Muscle of leg (tissue), 11 donors: ENCODE data around the gene P2RY11. TPM values are rescaled to one million over a fixed set of nuclear protein-coding genes. Genes with fewer than 3 reads are reported as not detected.

Source experiments
- DNase-seq: peaks from one replicate; pipeline ENCODE4 v3.0.0; 2013
- H3K27ac ChIP-seq: one replicate; pipeline ENCODE4 v1.5.1; 2013; ENCODE audit warnings: mild to moderate bottlenecking, low read length, control low read depth
- H3K27me3 ChIP-seq: one replicate; pipeline ENCODE4 v1.6.1; 2013; ENCODE audit warnings: low read length; ENCODE audit not compliant: control insufficient read depth, insufficient read depth
- H3K36me3 ChIP-seq: one replicate; pipeline ENCODE4 v1.6.1; 2013; ENCODE audit warnings: low read length; ENCODE audit not compliant: control insufficient read depth, insufficient read depth
- H3K4me1 ChIP-seq: one replicate; pipeline ENCODE4 v1.6.1; 2013; ENCODE audit warnings: low read length; ENCODE audit not compliant: control insufficient read depth, insufficient read depth
- H3K4me3 ChIP-seq: one replicate; pipeline ENCODE4 v1.5.1; 2013; ENCODE audit warnings: low read length, control low read depth
- H3K9me3 ChIP-seq: replicated peaks from 2 replicates; pipeline ENCODE4 v1.6.1; 2013; ENCODE audit warnings: low read depth, low read length; ENCODE audit not compliant: control insufficient read depth
- WGBS: methylation state at CpG from one replicate; pipeline ENCODE4 v1.1.5; 2013; ENCODE audit warnings: missing lambda C conversion rate; ENCODE audit not compliant: insufficient coverage; 5-methylcytosine and 5-hydroxymethylcytosine counted together
- polyA plus RNA-seq, 8 donors: library from polyadenylated mRNA; unstranded; fragments of 120-200 nt; gene quantifications; one replicate each; pipeline versions ENCODE4 v1.2.1 to v1.2.3, GENCODE V29; 2013; ENCODE audit warnings: inconsistent platforms in 1 of 8, low replicate concordance in 1 of 8; ENCODE audit not compliant: insufficient read length in 8 of 8, insufficient read depth in 1 of 8
- total RNA-seq: library from RNA; stranded (reverse); fragments of 120-200 nt; gene quantifications from one replicate; pipeline ENCODE4 v1.2.4, GENCODE V29; 2013

Gene P2RY11
- total and polyA plus RNA-seq, 9 donors, result 2.7 to 14.2 (median 9.5) TPM

GRCh38 chr19:10155839-10156238, 44.3 kb downstream of the P2RY11 start:
- H3K4me1 ChIP-seq, result no peaks in the 10 kb centered on the region
- no peak overlapping the region for H3K4me3 ChIP-seq
- H3K27me3 ChIP-seq, result no peaks in the 10 kb centered on the region
- DNase-seq, result no peak
- peaks cover 91% of the 10 kb centered on the region for H3K36me3 ChIP-seq
- H3K27ac ChIP-seq, result no peak overlapping the region
- WGBS, result 93% methylated on average over 3 of the region's 4 CpGs
- H3K9me3 ChIP-seq, result no peaks in the 10 kb centered on the region

GRCh38 chr19:10158071-10158470, 46.6 kb downstream of the P2RY11 start:
- Histone ChIP-seq H3K36me3 (peaks cover 91% of the 10 kb centered on the region), H3K27me3 (no peaks in the 10 kb centered on the region), H3K9me3 (no peaks in the 10 kb centered on the region), H3K4me1 (no peaks in the 10 kb centered on the region), H3K27ac (no peak overlapping the region), H3K4me3 (no peak overlapping the region)
- 93% methylated on average over 4 of the region's 8 CpGs for WGBS
- no peak for DNase-seq

- Histone ChIP-seq H3K27ac (no peak overlapping the region), H3K27me3 (no peaks in the 10 kb centered on the region), H3K9me3 (no peaks in the 10 kb centered on the region), H3K36me3 (peaks cover 95% of the 10 kb centered on the region), H3K4me1 (no peaks in the 10 kb centered on the region), H3K4me3 (no peak overlapping the region)
- WGBS, result 93% methylated on average over 6 of the region's 11 CpGs
- DNase-seq, result no peak
Measured at GRCh38 chr19:10158485-10158884, 47.0 kb downstream of the P2RY11 start.

GRCh38 chr19:10159610-10160009, 48.1 kb downstream of the P2RY11 start:
- WGBS, result 94% methylated on average over 12 of the region's 16 CpGs
- Histone ChIP-seq H3K27me3 (no peaks in the 10 kb centered on the region), H3K9me3 (no peaks in the 10 kb centered on the region), H3K4me1 (no peaks in the 10 kb centered on the region), H3K36me3 (peaks cover 93% of the 10 kb centered on the region), H3K27ac (no peak overlapping the region), H3K4me3 (no peak overlapping the region)
- DNase-seq, result no peak

GRCh38 chr19:10163536-10163935, 52.0 kb downstream of the P2RY11 start:
- H3K4me3 ChIP-seq, result no peak overlapping the region
- H3K36me3 ChIP-seq, result peaks cover 87% of the 10 kb centered on the region
- no peak for DNase-seq
- 100% methylated on average over 1 of the region's 3 CpGs for WGBS
- no peaks in the 10 kb centered on the region for H3K4me1 ChIP-seq
- no peaks in the 10 kb centered on the region for H3K27me3 ChIP-seq
- no peaks in the 10 kb centered on the region for H3K9me3 ChIP-seq
- no peak overlapping the region for H3K27ac ChIP-seq

Other genes with a start within 250 kb of the P2RY11 start
- gene OLFM2, start 175.2 kb upstream of the P2RY11 start, total RNA-seq, result 13.1 TPM
- 10 to 100 TPM; 17.3 to 52.0 (median 33.4) TPM for gene OLFM2, start 175.2 kb upstream of the P2RY11 start, polyA plus RNA-seq
- gene COL5A3, start 101.2 kb upstream of the P2RY11 start, total RNA-seq, result 42.0 TPM
- gene COL5A3, start 101.2 kb upstream of the P2RY11 start, polyA plus RNA-seq, result 100 to 1,000 TPM in 1 of 8 donors, 10 to 100 TPM in 7; 71.5 to 122 (median 89.8) TPM
- gene RDH8, start 98.2 kb upstream of the P2RY11 start, total RNA-seq, result not detected
- not detected for gene RDH8, start 98.2 kb upstream of the P2RY11 start, polyA plus RNA-seq
- 9.2 TPM for gene SHFL, start 25.4 kb upstream of the P2RY11 start, total RNA-seq
- 10 to 100 TPM in 5 of 8 donors, 1 to 10 TPM in 3; 8.7 to 13.9 (median 11.2) TPM for gene SHFL, start 25.4 kb upstream of the P2RY11 start, polyA plus RNA-seq
- gene ANGPTL6, start 9.0 kb upstream of the P2RY11 start, total RNA-seq, result 19.6 TPM
- gene ANGPTL6, start 9.0 kb upstream of the P2RY11 start, polyA plus RNA-seq, result 10 to 100 TPM in 3 of 8 donors, 1 to 10 TPM in 5; 2.4 to 23.7 (median 6.9) TPM
- 17.6 TPM for gene PPAN, start 5.3 kb upstream of the P2RY11 start, total RNA-seq
- gene PPAN, start 5.3 kb upstream of the P2RY11 start, polyA plus RNA-seq, result 10 to 100 TPM; 24.0 to 32.7 (median 30.2) TPM
- 299 TPM for gene EIF3G, start 8.2 kb downstream of the P2RY11 start, total RNA-seq
- 100 to 1,000 TPM; 235 to 276 (median 256) TPM for gene EIF3G, start 8.2 kb downstream of the P2RY11 start, polyA plus RNA-seq
- 28.3 TPM for gene DNMT1, start 83.3 kb downstream of the P2RY11 start, total RNA-seq
- gene DNMT1, start 83.3 kb downstream of the P2RY11 start, polyA plus RNA-seq, result 10 to 100 TPM; 58.4 to 83.7 (median 71.9) TPM
- 11.2 TPM for gene S1PR2, start 119.6 kb downstream of the P2RY11 start, total RNA-seq
- 10 to 100 TPM in 7 of 8 donors, 1 to 10 TPM in 1; 9.3 to 18.8 (median 12.8) TPM for gene S1PR2, start 119.6 kb downstream of the P2RY11 start, polyA plus RNA-seq
- 23.5 TPM for gene MRPL4, start 140.5 kb downstream of the P2RY11 start, total RNA-seq
- 10 to 100 TPM; 29.4 to 37.8 (median 34.5) TPM for gene MRPL4, start 140.5 kb downstream of the P2RY11 start, polyA plus RNA-seq
- gene ICAM1, start 159.4 kb downstream of the P2RY11 start, total RNA-seq, result 4.7 TPM
- 10 to 100 TPM in 1 of 8 donors, 1 to 10 TPM in 7; 7.1 to 10.1 (median 8.3) TPM for gene ICAM1, start 159.4 kb downstream of the P2RY11 start, polyA plus RNA-seq
- 0.35 TPM for gene ICAM4, start 175.3 kb downstream of the P2RY11 start, total RNA-seq
- gene ICAM4, start 175.3 kb downstream of the P2RY11 start, polyA plus RNA-seq, result 1 to 10 TPM in 1 of 8 donors, under 1 TPM in 7; 0.36 to 1.2 (median 0.49) TPM
- not detected for gene ICAM5, start 178.3 kb downstream of the P2RY11 start, total RNA-seq
- gene ICAM5, start 178.3 kb downstream of the P2RY11 start, polyA plus RNA-seq, result under 1 TPM in 6 of 8 donors, not detected in 2; 0.04 to 0.61 (median 0.13) TPM
- gene ZGLP1, start 198.1 kb downstream of the P2RY11 start, total RNA-seq, result 4.4 TPM
- gene ZGLP1, start 198.1 kb downstream of the P2RY11 start, polyA plus RNA-seq, result 1 to 10 TPM; 1.9 to 5.6 (median 3.3) TPM
- gene FDX2, start 204.3 kb downstream of the P2RY11 start, total RNA-seq, result 21.6 TPM
- 10 to 100 TPM; 16.9 to 20.0 (median 18.8) TPM for gene FDX2, start 204.3 kb downstream of the P2RY11 start, polyA plus RNA-seq
- gene RAVER1, start 221.8 kb downstream of the P2RY11 start, total RNA-seq, result 4.4 TPM
- 10 to 100 TPM; 11.3 to 21.7 (median 17.6) TPM for gene RAVER1, start 221.8 kb downstream of the P2RY11 start, polyA plus RNA-seq
- gene ICAM3, start 227.9 kb downstream of the P2RY11 start, total RNA-seq, result 5.7 TPM
- gene ICAM3, start 227.9 kb downstream of the P2RY11 start, polyA plus RNA-seq, result 1 to 10 TPM; 5.4 to 7.5 (median 5.9) TPM